Spleen (tissue), 11 donors: ENCODE measurements around the gene BTD. TPM values are rescaled to one million over a fixed set of nuclear protein-coding genes. Genes with fewer than 3 reads are reported as not detected.

Source experiments
- DNase-seq: peaks from one replicate; pipeline ENCODE4 v3.0.0-alpha.2; 2020
- H3K27ac ChIP-seq, 8 donors: fragments of 200-600 bp; sonication (generic) in 7 of 8; 1 replicate in 4 of 8; 2 replicates in 4 of 8; pipeline versions ENCODE4 v1.5.0 to v1.8.0; 2016 to 2021; ENCODE audit warnings: inconsistent platforms in 4 of 8, mild to moderate bottlenecking in 4 of 8, moderate library complexity in 1 of 8
- H3K27me3 ChIP-seq, 7 donors: fragments of 200-600 bp; sonication (generic) in 6 of 7; replicated peaks in 1 of 7; 1 replicate in 4 of 7; 2 replicates in 3 of 7; pipeline versions ENCODE4 v1.5.0 to v1.8.0; 2016 to 2021; ENCODE audit warnings: inconsistent platforms in 3 of 7, mild to moderate bottlenecking in 1 of 7
- H3K36me3 ChIP-seq, 6 donors: fragments of 200-600 bp; sonication (generic) in 5 of 6; 1 replicate in 4 of 6; 2 replicates in 2 of 6; pipeline versions ENCODE4 v1.5.0 to v1.8.0; 2016 to 2021; ENCODE audit warnings: inconsistent platforms in 2 of 6
- H3K4me1 ChIP-seq, 6 donors: fragments of 200-600 bp; sonication (generic) in 5 of 6; 1 replicate in 3 of 6; 2 replicates in 3 of 6; pipeline versions ENCODE4 v1.5.0 to v1.8.0; 2016 to 2021; ENCODE audit warnings: inconsistent platforms in 3 of 6
- H3K4me3 ChIP-seq, 8 donors: fragments of 200-600 bp; sonication (generic) in 7 of 8; 1 replicate in 4 of 8; 2 replicates in 4 of 8; pipeline versions ENCODE4 v1.5.0 to v1.8.0; 2016 to 2021; ENCODE audit warnings: inconsistent platforms in 4 of 8, mild to moderate bottlenecking in 4 of 8, moderate library complexity in 2 of 8
- H3K9me3 ChIP-seq, 8 donors: fragments of 200-600 bp; sonication (generic) in 7 of 8; 1 replicate in 4 of 8; 2 replicates in 4 of 8; pipeline versions ENCODE4 v1.5.0 to v1.8.0; 2016 to 2021; ENCODE audit warnings: inconsistent platforms in 4 of 8
- POLR2A ChIP-seq, 3 donors: fragments of 450-650 bp; IDR thresholded peaks; one replicate each; pipeline ENCODE4 v1.5.1; 2017; ENCODE audit warnings: antibody characterized with exemption in 3 of 3, mild to moderate bottlenecking in 1 of 3
- POLR2AphosphoS5 ChIP-seq, 3 donors: sonication (generic); formaldehyde crosslinking; IDR thresholded peaks; one replicate each; pipeline ENCODE4 v1.5.1; 2017; ENCODE audit warnings: antibody characterized with exemption in 3 of 3
- WGBS, 5 donors: extraction: QIAGEN DNeasy Blood & Tissue Kit in 3 of 5; methylation state at CpG; one replicate each; pipeline versions ENCODE4 v1.1.5 to v1.1.7; 2013 to 2018; 5-methylcytosine and 5-hydroxymethylcytosine counted together
- intact Hi-C: fragments of 100-400 bp; cut with DNase I; formaldehyde crosslinking; loops from one replicate; pipeline ENCODE4 v1.15.0; 2023; ENCODE audit warnings: low total_unique reads
- polyA plus RNA-seq, 3 donors: library from polyadenylated mRNA; stranded (reverse); fragments of 200-250 nt; gene quantifications; one replicate each; pipeline ENCODE4 v1.2.1, GENCODE V29; 2013
- total RNA-seq, 7 donors: library from RNA; depleted of rRNA in 3 of 7; stranded (reverse); fragments of >200 nt in 3 of 7; fragmentation: NEBNext Ultra II Directional in 4 of 7; extraction: Animal tissue kit (Norgen Biotek cat#: 25700) in 4 of 7; gene quantifications; one replicate each; pipeline versions ENCODE4 v1.1.0 to v1.2.1, GENCODE V29; 2016 to 2021
- TF ChIP-seq, protein P1 (sequence below), 11 experiments: fragments of 200-600 bp in 7 of 11; fragments of 450-650 bp in 4 of 11; sonication (generic) in 4 of 11; IDR thresholded peaks in 8 of 11; conservative IDR thresholded peaks in 3 of 11; 1 replicate in 7 of 11; 2 replicates in 4 of 11; pipeline versions ENCODE4 v1.4.0 to v1.8.0; 2016 to 2021; ENCODE audit warnings: antibody characterized with exemption in 11 of 11, inconsistent platforms in 4 of 11, mild to moderate bottlenecking in 1 of 11
- donor health status: healthy with polysubstance abuse.
- donor health status: DM: no; HTN: no; CAD: no; lungs with moderate emphysema.
- donor health status: DM: no; HTN: no; CAD: no.
- donor health status: Bipolar disorder and iron deficiency.
- donor health status: healthy.
- donor health status: DM: no; HTN: no; CAD: no.
- donor health status: DM: yes; HTN: yes; CAD: no.

Gene BTD
- total and polyA plus RNA-seq, 10 donors = 3.9 to 43.7 (median 20.4) TPM

DNA sequence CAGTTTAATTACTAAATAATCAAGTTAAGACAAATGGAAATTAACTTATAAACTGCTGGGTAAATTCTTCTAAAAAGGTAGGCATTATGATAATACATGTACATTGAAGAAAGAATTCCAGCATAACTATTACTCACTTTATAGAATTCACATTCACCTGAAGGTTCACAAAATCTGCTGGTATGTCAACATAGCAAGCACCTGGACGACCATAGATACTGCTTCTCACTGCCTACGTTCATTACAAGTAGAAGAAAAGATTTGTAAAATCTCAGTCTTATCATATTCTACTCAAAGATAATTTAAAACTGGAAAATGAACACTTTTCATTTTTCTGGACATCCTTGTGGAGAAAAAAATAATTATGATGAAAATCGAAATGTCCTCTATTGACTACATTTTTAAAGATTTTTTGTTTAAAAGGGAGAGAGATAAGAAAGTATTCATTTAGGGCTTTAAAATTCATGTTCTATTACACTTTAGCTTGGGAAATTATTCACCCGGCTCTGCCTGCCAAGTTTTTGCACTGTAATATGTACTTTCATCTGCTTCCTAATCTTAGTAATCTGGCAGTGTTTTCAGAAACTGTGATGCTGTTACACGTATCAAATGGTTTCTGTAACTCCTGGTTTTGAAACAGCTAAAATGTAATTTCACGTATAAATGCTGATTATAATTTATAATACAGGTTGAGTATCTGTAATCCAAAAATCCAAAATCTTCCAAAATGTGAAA lies 16.3 kb upstream of the BTD start:
- TF ChIP-seq POLR2A (IDR thresholded peaks at IDR 0.05) (no peak), POLR2AphosphoS5 (IDR thresholded peaks at IDR 0.05) (no peak)
- TF ChIP-seq, protein P1, sequence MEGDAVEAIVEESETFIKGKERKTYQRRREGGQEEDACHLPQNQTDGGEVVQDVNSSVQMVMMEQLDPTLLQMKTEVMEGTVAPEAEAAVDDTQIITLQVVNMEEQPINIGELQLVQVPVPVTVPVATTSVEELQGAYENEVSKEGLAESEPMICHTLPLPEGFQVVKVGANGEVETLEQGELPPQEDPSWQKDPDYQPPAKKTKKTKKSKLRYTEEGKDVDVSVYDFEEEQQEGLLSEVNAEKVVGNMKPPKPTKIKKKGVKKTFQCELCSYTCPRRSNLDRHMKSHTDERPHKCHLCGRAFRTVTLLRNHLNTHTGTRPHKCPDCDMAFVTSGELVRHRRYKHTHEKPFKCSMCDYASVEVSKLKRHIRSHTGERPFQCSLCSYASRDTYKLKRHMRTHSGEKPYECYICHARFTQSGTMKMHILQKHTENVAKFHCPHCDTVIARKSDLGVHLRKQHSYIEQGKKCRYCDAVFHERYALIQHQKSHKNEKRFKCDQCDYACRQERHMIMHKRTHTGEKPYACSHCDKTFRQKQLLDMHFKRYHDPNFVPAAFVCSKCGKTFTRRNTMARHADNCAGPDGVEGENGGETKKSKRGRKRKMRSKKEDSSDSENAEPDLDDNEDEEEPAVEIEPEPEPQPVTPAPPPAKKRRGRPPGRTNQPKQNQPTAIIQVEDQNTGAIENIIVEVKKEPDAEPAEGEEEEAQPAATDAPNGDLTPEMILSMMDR (IDR thresholded peaks at IDR 0.05 in 8 of 11, conservative IDR thresholded peaks at IDR 0.05 in 3 of 11) = no peak
- H3K36me3 ChIP-seq = peaks cover 7 to 100% (median 81%) of the 10 kb centered on the region in 6 donors
- intact Hi-C loops = no loop called here

DNA sequence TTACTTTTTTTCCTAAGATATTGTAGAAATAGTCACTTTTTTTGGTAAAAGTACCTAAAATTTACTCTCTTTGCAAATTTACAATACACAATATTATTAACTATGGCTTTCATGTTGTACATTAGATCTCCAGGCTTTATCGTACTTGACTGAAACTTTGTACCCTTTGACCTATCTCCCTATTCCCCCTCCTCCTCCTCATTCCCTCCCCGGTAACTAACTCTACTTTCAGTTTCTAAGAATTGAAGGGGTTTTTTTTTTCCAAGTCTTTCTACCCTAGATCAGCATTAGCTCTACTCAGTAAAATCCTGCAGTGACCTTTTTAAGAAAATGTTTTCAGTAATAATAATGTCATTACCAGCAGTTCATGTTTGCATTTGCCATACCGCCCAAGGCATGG lies 10.3 kb upstream of the BTD start:
- Histone ChIP-seq H3K27ac (no peak overlapping the region), H3K27me3 (no peaks in the 10 kb centered on the region), H3K36me3 (peaks cover 3 to 87% (median 51%) of the 10 kb centered on the region in 6 donors), H3K4me1 (peaks cover 0 to 7% (median 0%) of the 10 kb centered on the region in 6 donors), H3K9me3 (no peaks in the 10 kb centered on the region), H3K4me3 (no peak overlapping the region)
- DNase-seq = no peak
- intact Hi-C loops = no loop called here
- WGBS, 5 donors = 79 to 86% (median 82%) methylated on average over 3 of the region's 3 CpGs
- TF ChIP-seq POLR2AphosphoS5 (IDR thresholded peaks at IDR 0.05) = no peak
- TF ChIP-seq, protein P1 (IDR thresholded peaks at IDR 0.05 in 8 of 11, conservative IDR thresholded peaks at IDR 0.05 in 3 of 11) = no peak
- no peak for TF ChIP-seq POLR2A (IDR thresholded peaks at IDR 0.05)

More for the DNA sequence above, 16.3 kb upstream of the BTD start:
- Histone ChIP-seq H3K9me3 (no peaks in the 10 kb centered on the region), H3K27ac (no peak overlapping the region), H3K4me3 (no peak overlapping the region), H3K27me3 (no peaks in the 10 kb centered on the region), H3K4me1 (no peaks in the 10 kb centered on the region)
- WGBS, 5 donors = 91 to 96% (median 92%) methylated on average over 6 of the region's 6 CpGs
- DNase-seq = no peak

DNA sequence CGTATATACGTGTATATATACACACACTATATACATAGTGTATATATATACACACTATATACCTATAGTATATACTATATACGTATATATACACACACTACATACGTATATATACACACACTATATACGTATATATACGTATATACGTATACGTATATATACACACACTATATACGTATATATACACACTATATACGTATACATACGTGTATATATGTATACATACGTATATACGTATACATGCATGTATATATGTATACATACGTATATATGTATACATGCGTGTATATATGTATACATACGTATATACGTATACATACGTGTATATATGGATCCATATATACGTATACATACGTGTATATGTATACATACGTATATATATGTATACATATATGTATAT lies 9.6 kb upstream of the BTD start:
- TF ChIP-seq, protein P1 (IDR thresholded peaks at IDR 0.05 in 8 of 11, conservative IDR thresholded peaks at IDR 0.05 in 3 of 11) = no peak
- no peak for TF ChIP-seq POLR2A (IDR thresholded peaks at IDR 0.05)
- no peak for TF ChIP-seq POLR2AphosphoS5 (IDR thresholded peaks at IDR 0.05)
- intact Hi-C loops = no loop called here
- Histone ChIP-seq H3K27ac (no peak overlapping the region), H3K9me3 (no peaks in the 10 kb centered on the region), H3K4me1 (peaks cover 0 to 7% (median 0%) of the 10 kb centered on the region in 6 donors), H3K27me3 (no peaks in the 10 kb centered on the region), H3K36me3 (peaks cover 3 to 85% (median 50%) of the 10 kb centered on the region in 6 donors), H3K4me3 (no peak overlapping the region)
- DNase-seq = no peak
- 89 to 94% (median 89%) methylated on average over 21 of the region's 21 CpGs for WGBS, 5 donors

DNA sequence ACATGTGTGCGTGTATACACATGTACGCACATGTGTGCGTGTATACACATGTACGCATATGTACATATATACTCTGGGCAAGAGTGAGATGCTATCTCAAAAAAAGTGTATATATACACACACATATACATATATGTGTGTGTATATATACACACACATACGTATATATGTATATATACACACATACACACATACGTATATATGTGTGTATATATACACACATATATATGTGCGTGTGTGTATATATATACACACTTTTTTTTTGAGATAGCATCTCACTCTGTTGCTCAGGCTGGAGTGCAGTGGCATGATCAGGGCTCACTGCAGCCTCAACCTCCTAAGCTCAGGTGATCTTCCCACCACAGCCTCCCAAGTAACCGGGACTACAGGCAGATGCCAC lies 8.6 kb upstream of the BTD start:
- intact Hi-C loops = no loop called here
- 87 to 97% (median 95%) methylated on average over 8 of the region's 8 CpGs for WGBS, 5 donors
- no peak for DNase-seq

More for the DNA sequence above, 8.6 kb upstream of the BTD start:
- TF ChIP-seq POLR2A (IDR thresholded peaks at IDR 0.05) (no peak), POLR2AphosphoS5 (IDR thresholded peaks at IDR 0.05) (no peak)
- TF ChIP-seq, protein P1 (IDR thresholded peaks at IDR 0.05 in 8 of 11, conservative IDR thresholded peaks at IDR 0.05 in 3 of 11) = no peak
- Histone ChIP-seq H3K9me3 (no peaks in the 10 kb centered on the region), H3K4me3 (no peak overlapping the region), H3K4me1 (peaks cover 0 to 7% (median 0%) of the 10 kb centered on the region in 6 donors), H3K36me3 (peaks cover 3 to 87% (median 52%) of the 10 kb centered on the region in 6 donors), H3K27me3 (no peaks in the 10 kb centered on the region), H3K27ac (no peak overlapping the region)
